ENCODE data around the gene MN1.

The MN1 gene

GRCh38 chr22:27799015-27799826 is 2.3 kb downstream of the MN1 start:
- no peak for DNase-seq

GRCh38 chr22:27798511-27799014 is 3.0 kb downstream of the MN1 start:
- no peak for DNase-seq

GRCh38 chr22:27797520-27798391 is 3.8 kb downstream of the MN1 start:
- no peak for DNase-seq

- DNase-seq = no peak
Observed at GRCh38 chr22:27796829-27797519, 4.6 kb downstream of the MN1 start.

GRCh38 chr22:27795696-27796517 is 5.6 kb downstream of the MN1 start:
- DNase-seq = no peak

GRCh38 chr22:27795053-27795452 is 6.5 kb downstream of the MN1 start:
- no peak for DNase-seq

- no peak for DNase-seq
Observed at GRCh38 chr22:27794226-27794625, 7.3 kb downstream of the MN1 start.

GRCh38 chr22:27793576-27793975 is 8.0 kb downstream of the MN1 start:
- no peak for DNase-seq

GRCh38 chr22:27792452-27793161 is 8.9 kb downstream of the MN1 start:
- DNase-seq = no peak

GRCh38 chr22:27791859-27792241 is 9.7 kb downstream of the MN1 start:
- no peak for DNase-seq

- no peak for DNase-seq
Observed at GRCh38 chr22:27791159-27791858, 10.2 kb downstream of the MN1 start.

GRCh38 chr22:27790376-27791158 is 11.0 kb downstream of the MN1 start:
- DNase-seq = no peak

- DNase-seq = no peak
Observed at GRCh38 chr22:27788500-27789288, 12.9 kb downstream of the MN1 start.

GRCh38 chr22:27786965-27787364 is 14.6 kb downstream of the MN1 start:
- no peak for DNase-seq

- DNase-seq = no peak
Observed at GRCh38 chr22:27786291-27786932, 15.1 kb downstream of the MN1 start.

GRCh38 chr22:27785831-27786230 is 15.7 kb downstream of the MN1 start:
- DNase-seq = no peak

- no peak for DNase-seq
Observed at GRCh38 chr22:27784120-27784475, 17.5 kb downstream of the MN1 start.

- no peak for DNase-seq
Observed at GRCh38 chr22:27783436-27784119, 18.0 kb downstream of the MN1 start.

Data from NCI-H1930 (cell line).